ENCODE measurements around the gene PIGS.
"Not testable (repeated sequence)": the region's sequence is repeated elsewhere in the genome, so short reads cannot be mapped to it uniquely, and the experiment has no call there.

The PIGS gene

DNA sequence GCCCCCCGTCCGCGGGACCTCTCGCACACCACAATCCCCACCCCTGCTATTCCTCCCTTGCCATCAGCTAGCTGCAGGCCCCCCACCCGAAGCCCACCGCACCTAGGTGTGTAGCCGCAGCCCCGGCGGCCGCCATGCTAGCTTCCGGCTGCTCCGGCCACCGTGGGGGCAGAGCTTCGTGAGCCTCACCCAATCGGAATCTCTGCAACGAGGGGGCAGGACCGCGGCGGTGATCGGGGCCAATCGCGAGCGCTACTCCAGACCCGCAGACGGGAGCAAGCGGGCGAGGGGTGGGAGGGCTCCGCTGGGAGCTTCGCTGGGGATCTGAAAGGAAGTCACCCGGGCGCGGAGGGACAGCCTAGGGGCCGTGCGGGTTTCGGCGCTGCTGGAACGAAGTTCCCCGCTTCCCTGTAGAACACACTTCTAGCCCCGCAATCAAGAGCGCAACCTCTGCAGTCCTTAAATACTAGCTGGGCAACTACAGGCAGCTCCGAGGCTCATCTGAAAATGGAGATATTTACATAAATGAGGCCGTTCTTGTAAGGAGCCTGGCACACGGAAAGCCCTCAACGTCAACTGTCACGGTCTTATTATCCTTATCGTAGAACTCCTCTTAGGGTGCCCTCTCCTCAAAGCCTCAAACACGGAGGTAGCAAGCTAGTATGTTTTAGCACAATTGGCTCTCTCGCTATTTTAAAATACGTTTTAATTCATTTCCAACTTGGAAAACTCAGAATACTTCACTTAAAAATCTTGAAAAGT is at the start of gene PIGS:
Gene PIGS, minus strand, starts transcription at position 164 of the 762 bp plus-strand sequence. Its CDS starts 28 bp downstream, at position 136.
- ATAC-seq (replicated peaks), result peak; percentile 95 to 97
- H3K4me1 Mint-ChIP-seq, result peaks cover 36 to 77% of the 10 kb centered on the region in 2 donors

DNA sequence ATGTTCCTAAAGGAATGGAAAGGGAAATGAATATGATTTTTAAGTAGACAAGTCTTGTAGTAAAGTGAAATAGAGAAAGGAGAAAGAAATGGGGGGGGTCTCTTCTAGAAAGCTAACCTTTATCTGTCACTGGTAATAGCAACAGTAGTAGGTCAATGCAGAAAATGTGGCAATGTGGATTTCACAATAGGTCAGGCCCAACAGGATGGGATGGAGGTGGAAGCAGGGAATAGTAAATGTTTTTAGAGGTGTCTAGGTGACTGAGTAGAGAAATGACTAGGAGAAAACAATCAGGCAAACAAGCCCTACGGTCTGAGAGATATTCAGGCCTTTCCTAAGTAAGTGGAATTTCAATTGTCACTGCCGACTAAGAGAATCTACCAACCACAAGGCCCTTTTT is 48.7 kb upstream of the PIGS start:
- Mint-ChIP-seq H3K27ac (no peak overlapping the region), H3K4me1 (peaks cover 16 to 27% of the 10 kb centered on the region in 2 donors), H3K4me3 (no peak overlapping the region), H3K9me3 (no peaks in the 10 kb centered on the region), H3K36me3 (peaks cover 72 to 81% of the 10 kb centered on the region in 2 donors), H3K27me3 (no peaks in the 10 kb centered on the region)
- no peak for ATAC-seq (replicated peaks)
- DNase-seq, result no peak

More for the DNA sequence above, at the start of gene PIGS:
- peak; percentile 90 for DNase-seq
- Mint-ChIP-seq H3K9me3 (peaks cover 0 to 2% of the 10 kb centered on the region in 2 donors), H3K4me3 (peak within 1 kb of the TSS; percentile 97), H3K27ac (peak within 1 kb of the TSS; percentile 93), H3K27me3 (no peaks in the 10 kb centered on the region), H3K36me3 (peaks cover 11 to 41% of the 10 kb centered on the region in 2 donors)

DNA sequence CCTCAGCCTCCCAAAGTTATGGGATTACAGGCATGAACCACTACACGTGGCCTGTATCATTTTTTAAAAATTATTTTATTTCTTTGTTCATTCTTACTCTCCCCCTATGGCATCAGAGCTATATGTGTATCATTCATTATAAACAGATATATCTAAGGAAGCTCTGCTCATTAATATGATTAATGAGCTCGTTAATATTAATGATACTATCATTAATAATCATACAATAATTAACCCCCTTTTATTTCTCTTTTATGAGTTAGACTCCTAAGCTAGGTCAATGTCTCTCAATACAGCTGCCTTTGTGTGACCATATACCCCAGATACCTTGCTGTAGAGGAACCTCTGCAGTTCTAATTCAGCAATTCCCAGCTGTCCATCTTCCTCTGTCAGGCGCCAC is 47.1 kb upstream of the PIGS start:
- no peaks in the 10 kb centered on the region for H3K27me3 Mint-ChIP-seq
- H3K4me1 Mint-ChIP-seq, result peaks cover 26 to 43% of the 10 kb centered on the region in 2 donors
- H3K9me3 Mint-ChIP-seq, result no peaks in the 10 kb centered on the region
- DNase-seq (no peak), ATAC-seq (replicated peaks) (no peak)
- peaks cover 73 to 85% of the 10 kb centered on the region in 2 donors for H3K36me3 Mint-ChIP-seq
- no peak overlapping the region for H3K4me3 Mint-ChIP-seq
- H3K27ac Mint-ChIP-seq, result no peak overlapping the region

DNA sequence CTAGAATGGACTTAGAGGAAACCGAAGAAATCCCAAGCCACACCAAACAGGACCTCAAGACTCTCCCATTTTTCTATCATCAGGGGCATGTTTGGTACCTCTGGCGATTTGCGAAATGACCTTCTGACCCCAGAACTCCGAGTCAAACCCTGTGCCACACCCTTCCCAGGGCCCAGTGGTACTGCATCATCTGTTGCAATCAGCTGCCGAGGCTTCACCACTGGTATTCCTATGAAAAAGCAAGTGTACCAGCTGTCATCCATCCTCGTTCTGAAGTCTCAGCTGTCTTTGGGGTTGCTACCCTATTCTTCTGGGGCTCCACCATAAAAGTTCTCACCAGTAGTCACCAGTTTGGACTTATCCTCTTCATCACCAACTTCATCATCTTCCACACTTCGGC is 45.0 kb upstream of the PIGS start:
- no peaks in the 10 kb centered on the region for H3K9me3 Mint-ChIP-seq
- peaks cover 38 to 50% of the 10 kb centered on the region in 2 donors for H3K4me1 Mint-ChIP-seq
- H3K27me3 Mint-ChIP-seq, result no peaks in the 10 kb centered on the region
- ATAC-seq (replicated peaks) (no peak), DNase-seq (no peak)
- peak overlapping the region in 1 of 2 donors; percentile 17 for H3K4me3 Mint-ChIP-seq
- no peak overlapping the region for H3K27ac Mint-ChIP-seq
- H3K36me3 Mint-ChIP-seq, result peaks cover 70 to 80% of the 10 kb centered on the region in 2 donors

DNA sequence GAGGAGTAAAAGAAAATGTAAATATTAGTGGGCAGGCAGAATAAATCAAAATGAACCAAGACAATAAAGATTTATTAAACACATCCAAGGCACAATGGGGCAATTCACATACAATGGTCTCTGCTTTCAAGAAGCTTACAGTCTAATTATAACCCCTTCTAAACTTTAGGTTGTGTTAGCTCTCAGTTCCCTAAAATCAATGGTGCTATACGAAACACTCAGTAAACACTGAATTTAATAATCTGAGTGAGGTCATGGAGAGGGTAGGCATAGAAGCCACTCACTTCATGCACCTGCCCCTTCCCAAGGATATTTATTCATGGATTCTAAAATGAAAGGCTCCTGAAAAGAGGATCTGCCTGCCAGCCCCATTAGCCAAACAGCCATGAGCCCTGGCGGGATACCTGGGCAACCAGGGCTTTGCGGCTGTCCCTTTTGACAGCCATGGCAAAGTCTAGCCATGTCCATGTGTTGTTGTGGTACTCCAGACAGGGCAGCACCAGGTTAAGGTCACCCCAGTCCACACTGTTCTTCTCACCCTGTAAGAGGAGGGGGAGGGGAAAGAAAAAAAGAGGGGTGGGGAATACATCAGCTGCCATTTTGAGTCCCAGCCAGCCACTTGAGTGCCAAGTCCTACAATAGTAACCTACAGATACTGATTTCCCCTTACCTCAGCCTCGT is 44.1 kb upstream of the PIGS start:
- no peak overlapping the region for H3K27ac Mint-ChIP-seq
- ATAC-seq (replicated peaks), result peak; percentile 76 to 79
- no peak for DNase-seq
- peaks cover 40 to 50% of the 10 kb centered on the region in 2 donors for H3K4me1 Mint-ChIP-seq
- no peaks in the 10 kb centered on the region for H3K27me3 Mint-ChIP-seq
- no peaks in the 10 kb centered on the region for H3K9me3 Mint-ChIP-seq
- H3K4me3 Mint-ChIP-seq, result no peak overlapping the region
- peaks cover 72 to 78% of the 10 kb centered on the region in 2 donors for H3K36me3 Mint-ChIP-seq

DNA sequence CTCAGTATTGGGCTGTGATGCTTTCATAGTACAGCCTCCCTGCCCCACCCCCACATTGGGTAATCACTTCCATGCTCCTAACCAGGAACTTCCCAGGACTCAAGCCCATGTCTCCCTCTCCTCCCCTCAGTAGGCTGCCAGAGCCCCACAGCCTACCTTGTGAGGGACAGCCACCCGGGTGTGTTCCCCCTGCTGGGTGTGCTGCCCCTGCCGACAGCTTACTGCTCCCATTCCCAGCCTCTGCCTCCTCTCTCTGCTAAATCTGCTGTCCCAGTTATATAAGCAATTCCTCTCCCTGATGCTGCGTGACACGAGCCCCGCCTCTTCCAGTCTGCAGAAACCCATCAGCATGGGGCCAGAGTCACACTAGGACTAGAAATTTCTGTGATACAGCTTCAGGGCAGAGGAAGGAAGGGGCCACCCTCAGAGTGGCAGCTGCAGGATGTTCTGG is 42.6 kb upstream of the PIGS start, which contains the start of gene RSKR:
Gene RSKR, minus strand, starts transcription at position 255 of the 451 bp plus-strand sequence. Its CDS starts 24 bp downstream, at position 231.
- no peak for ATAC-seq (replicated peaks)
- Mint-ChIP-seq H3K4me3 (no peak within 1 kb of the TSS), H3K9me3 (no peaks in the 10 kb centered on the region), H3K27me3 (no peaks in the 10 kb centered on the region), H3K27ac (peak within 1 kb of the TSS; percentile 80), H3K36me3 (peaks cover 71 to 76% of the 10 kb centered on the region in 2 donors), H3K4me1 (peaks cover 40 to 50% of the 10 kb centered on the region in 2 donors)
- DNase-seq, result no peak

DNA sequence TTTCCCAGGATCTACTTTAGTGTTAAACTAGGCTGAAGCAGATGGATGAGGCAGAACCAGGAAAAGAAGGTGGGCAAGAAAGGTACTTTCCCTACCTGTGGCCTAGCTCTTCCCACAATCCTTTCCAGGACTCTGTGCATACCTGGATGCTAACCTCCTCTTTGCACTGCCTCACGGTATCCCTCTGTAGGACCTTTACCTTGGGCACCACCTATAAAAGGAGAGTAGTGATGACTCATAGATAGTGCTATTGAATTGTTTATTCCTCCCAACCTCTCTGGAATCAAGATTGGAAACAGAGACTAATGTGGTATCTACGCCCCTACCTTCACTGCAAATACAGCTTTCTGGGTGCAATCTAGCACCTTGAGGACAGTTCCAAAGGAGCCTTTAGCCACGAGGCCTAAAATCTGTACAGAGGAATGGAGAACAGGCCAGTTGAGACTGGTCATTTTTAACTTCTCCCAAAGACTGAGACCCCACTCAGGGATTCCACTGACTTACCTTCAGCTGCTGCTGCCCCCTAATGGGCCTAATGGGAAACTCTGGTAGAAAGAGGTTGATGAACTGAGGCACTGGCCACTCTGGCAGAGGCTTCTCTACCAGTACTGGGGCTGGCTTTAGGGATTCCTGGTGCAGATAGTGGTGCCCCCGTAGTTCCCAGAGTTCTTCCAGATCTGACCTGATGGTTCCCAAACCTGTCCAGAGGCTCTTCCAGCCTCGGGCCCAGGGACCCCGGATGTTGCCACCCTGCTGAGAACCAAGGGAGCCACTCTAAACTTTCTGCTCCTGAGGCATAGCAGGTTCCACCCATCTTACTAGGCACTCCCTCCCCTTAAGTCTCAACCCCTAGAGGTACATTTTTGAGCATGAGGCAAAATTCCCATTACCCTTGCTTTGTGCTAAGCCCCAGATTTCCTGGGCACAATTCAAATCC is 41.9 kb upstream of the PIGS start:
- ATAC-seq (replicated peaks) (peak in 1 of 2 donors; percentile 51), DNase-seq (no peak)
- Mint-ChIP-seq H3K9me3 (no peaks in the 10 kb centered on the region), H3K27ac (peak overlapping the region; percentile 80), H3K4me1 (peaks cover 40 to 50% of the 10 kb centered on the region in 2 donors), H3K36me3 (peaks cover 66 to 72% of the 10 kb centered on the region in 2 donors), H3K27me3 (no peaks in the 10 kb centered on the region), H3K4me3 (no peak overlapping the region)

DNA sequence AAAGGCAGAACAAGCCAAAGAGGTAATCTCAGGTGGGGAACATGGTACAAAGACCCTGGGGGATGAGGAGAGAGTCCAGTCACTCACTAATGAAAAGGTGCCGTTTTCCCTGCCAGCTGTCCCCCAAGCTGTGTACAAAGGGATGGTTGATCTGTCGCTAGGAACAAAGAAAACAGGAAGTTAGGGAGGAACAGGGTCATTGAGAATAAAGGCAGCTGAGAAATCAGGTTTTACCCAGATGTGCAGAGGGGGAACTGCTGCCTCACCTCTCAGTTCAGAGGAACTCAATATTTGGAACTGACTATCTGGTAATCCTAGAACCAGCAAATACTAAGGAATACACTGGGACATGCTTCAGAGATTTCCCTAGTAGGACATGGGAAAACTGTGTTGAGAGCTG is 41.2 kb upstream of the PIGS start:
- Mint-ChIP-seq H3K36me3 (peaks cover 65 to 68% of the 10 kb centered on the region in 2 donors), H3K9me3 (no peaks in the 10 kb centered on the region), H3K4me3 (no peak overlapping the region), H3K27me3 (no peaks in the 10 kb centered on the region), H3K27ac (no peak overlapping the region), H3K4me1 (peaks cover 40 to 50% of the 10 kb centered on the region in 2 donors)
- ATAC-seq (replicated peaks) (peak in 1 of 2 donors; percentile 22), DNase-seq (no peak)

DNA sequence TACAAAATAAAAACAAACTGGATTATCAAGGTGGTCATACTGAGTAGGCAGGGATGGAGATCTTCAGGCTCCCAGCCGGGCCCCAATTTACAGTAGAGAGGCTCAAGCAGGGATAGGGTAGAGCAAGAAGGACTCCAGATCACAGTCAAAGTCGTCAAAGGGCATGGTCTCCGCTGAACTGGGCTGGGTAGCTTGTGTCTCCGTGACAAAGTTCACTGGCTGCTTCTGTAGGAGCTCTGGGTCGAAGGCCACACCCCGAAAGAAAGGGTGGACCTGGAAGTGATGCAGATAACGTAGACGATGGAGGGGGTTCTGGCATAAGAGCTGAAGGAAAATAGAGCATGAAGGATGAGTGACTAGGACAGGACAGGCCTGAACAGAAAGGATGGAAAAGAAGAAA is 39.1 kb upstream of the PIGS start:
- Mint-ChIP-seq H3K36me3 (peaks cover 47 to 60% of the 10 kb centered on the region in 2 donors), H3K27ac (no peak overlapping the region), H3K9me3 (no peaks in the 10 kb centered on the region), H3K27me3 (no peaks in the 10 kb centered on the region), H3K4me1 (peaks cover 29 to 34% of the 10 kb centered on the region in 2 donors), H3K4me3 (no peak overlapping the region)
- no peak for DNase-seq
- no peak for ATAC-seq (replicated peaks)

DNA sequence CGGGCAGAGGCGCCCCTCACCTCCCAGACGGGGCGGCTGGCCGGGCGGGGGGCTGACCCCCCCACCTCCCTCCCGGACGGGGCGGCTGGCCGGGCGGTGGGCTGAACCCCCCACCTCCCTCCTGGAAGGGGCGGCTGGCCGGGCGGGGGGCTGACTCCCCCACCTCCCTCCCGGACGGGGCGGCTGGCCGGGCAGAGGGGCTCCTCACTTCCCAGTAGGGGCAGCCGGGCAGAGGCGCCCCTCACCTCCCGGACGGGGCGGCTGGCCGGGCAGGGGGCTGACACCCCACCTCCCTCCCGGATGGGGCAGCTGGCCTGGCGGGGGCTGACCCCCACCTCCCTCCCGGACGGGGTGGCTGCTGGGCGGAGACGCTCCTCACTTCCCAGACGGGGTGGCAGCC is 32.7 kb upstream of the PIGS start:
- ATAC-seq (replicated peaks); DNase-seq; H3K4me3 Mint-ChIP-seq; H3K27ac Mint-ChIP-seq; H3K9me3 Mint-ChIP-seq; H3K27me3 Mint-ChIP-seq: not testable (repeated sequence)
- Mint-ChIP-seq H3K36me3 (peaks cover 12 to 28% of the 10 kb centered on the region in 2 donors), H3K4me1 (peaks cover 7 to 12% of the 10 kb centered on the region in 2 donors)

DNA sequence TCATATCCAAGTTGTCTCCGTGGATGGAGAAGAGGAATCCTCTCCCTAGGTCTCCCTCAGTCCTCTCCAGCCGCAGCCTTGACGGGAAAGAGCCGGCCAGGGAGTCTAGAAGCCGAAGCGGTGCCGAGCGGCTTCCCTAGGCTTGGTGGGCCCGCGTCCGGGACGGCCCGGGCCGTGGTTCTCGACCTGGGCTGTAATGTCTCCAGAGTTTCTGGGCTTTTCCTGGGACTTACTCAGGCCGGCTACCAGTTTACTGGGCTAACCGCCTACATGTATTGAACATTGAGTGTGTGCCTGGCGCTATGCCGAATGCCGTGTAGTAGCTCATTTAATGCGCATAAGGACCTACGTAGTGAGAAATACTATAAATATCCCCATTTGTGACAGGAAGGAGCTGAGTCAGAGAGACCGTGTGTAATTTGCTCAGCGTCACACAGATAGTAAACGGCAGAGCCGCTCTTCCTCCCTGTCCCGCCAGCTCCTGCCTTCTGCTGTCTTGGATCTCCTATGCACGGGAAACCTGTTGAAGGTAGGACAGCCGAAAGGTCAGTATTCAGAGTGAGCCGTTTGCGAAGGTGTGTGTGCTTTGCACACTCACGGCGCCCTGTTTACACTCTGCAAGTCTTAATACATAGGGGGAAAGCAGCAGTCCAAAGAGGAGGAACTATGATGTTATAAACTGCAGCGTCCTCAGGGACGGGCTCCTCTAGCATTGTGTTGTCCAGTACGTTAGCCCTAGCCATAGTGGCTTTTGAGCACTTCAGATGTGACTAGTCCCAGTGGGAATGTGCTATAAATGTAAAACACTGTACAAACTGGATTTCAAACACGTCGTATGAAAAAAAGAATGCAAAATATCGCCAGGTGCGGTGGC is 28.2 kb upstream of the PIGS start:
- no peaks in the 10 kb centered on the region for H3K27me3 Mint-ChIP-seq
- peaks cover 3 to 16% of the 10 kb centered on the region in 2 donors for H3K36me3 Mint-ChIP-seq
- DNase-seq (peak; percentile 59), ATAC-seq (replicated peaks) (peak; percentile 75 to 80)
- peak overlapping the region; percentile 95 for H3K27ac Mint-ChIP-seq
- no peaks in the 10 kb centered on the region for H3K9me3 Mint-ChIP-seq
- peak overlapping the region; percentile 91 to 97 for H3K4me3 Mint-ChIP-seq
- peaks cover 17 to 31% of the 10 kb centered on the region in 2 donors for H3K4me1 Mint-ChIP-seq

DNA sequence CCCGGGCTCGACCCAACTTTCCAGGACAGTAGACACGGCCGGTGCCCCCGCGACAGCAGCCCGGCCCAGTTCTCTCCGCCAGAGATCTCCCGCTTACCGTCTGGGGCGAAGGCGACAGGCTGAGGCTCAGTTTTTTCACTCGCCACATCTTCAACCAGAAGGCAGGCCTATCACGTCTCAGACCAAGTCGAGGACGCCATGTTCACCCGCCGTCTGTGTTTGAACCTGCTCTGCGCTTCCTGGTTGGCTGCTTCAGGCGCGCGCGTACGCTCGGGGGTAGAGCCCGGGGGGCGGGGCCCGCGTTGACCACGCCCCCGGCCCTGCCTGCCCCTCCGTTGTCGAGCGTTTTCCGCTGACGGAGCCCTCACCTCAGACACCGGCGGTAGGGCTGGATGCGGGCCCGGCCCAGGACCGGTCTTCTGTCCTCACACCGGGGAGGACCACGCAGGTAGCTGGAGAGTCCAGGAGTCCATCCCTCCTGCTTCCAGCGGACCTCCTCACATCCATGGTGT is 27.5 kb upstream of the PIGS start, which contains the start of gene SPAG5:
Gene SPAG5, minus strand, starts transcription at position 227 of the 512 bp plus-strand sequence. Its CDS starts 79 bp downstream, at position 148.
- H3K4me1 Mint-ChIP-seq, result peaks cover 16 to 31% of the 10 kb centered on the region in 2 donors
- no peaks in the 10 kb centered on the region for H3K9me3 Mint-ChIP-seq
- no peaks in the 10 kb centered on the region for H3K27me3 Mint-ChIP-seq
- DNase-seq, result peak; percentile 92
- peaks cover 0 to 13% of the 10 kb centered on the region in 2 donors for H3K36me3 Mint-ChIP-seq
- H3K27ac Mint-ChIP-seq, result peak within 1 kb of the TSS; percentile 95
- peak within 1 kb of the TSS; percentile 91 to 97 for H3K4me3 Mint-ChIP-seq
- ATAC-seq (replicated peaks), result peak; percentile 89 to 94

DNA sequence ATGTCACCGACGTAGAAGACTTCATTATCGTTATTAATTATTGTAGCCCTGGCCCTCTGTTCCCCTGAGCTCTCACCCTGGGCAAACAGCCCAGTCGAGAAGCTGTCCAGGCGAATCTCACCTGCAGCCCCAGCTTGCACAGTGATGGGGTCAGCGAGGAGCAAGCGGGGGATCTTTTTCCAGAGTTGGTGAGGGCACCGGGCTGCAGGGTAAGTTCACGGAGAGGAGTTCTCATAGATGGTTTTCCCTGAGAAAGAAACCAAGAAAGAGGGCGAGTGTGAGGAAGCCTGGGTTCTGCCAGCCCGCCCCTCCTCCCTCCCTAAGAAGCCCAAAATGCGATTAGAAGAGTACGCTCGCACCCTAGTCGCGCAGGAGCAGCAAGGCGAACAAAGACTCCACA is 27.1 kb upstream of the PIGS start:
- Mint-ChIP-seq H3K9me3 (no peaks in the 10 kb centered on the region), H3K4me3 (peak overlapping the region; percentile 91 to 97), H3K27me3 (no peaks in the 10 kb centered on the region), H3K4me1 (peaks cover 16 to 31% of the 10 kb centered on the region in 2 donors), H3K36me3 (peaks cover 0 to 9% of the 10 kb centered on the region in 2 donors), H3K27ac (peak overlapping the region; percentile 95)
- DNase-seq (no peak), ATAC-seq (replicated peaks) (no peak)
